K562 (cell line): ENCODE measurements around the gene APCDD1L. TPM values are rescaled to one million over a fixed set of nuclear protein-coding genes. Genes with fewer than 3 reads are reported as not detected.

Source experiments
- HDAC8 ChIP-seq: fragments of 450-650 bp; IDR thresholded peaks from 2 replicates; pipeline ENCODE4 v1.6.1; 2016; ENCODE audit warnings: mild to moderate bottlenecking, missing genetic modification characterization, moderate library complexity, missing compliant biosample characterization
- SPI1 ChIP-seq: IDR thresholded peaks from 2 replicates; pipeline ENCODE4 v1.6.1; 2011; ENCODE audit warnings: low read depth, low read length, control low read depth, borderline replicate concordance
- SRSF1 ChIP-seq: fragments of 200-400 bp; formaldehyde crosslinking; IDR thresholded peaks from 2 replicates; pipeline ENCODE4 v1.6.1; 2017; ENCODE audit warnings: mild to moderate bottlenecking, low read depth, low read length, moderate library complexity
- UBTF ChIP-seq, 2 experiments: IDR thresholded peaks; 2 replicates each; pipeline ENCODE4 v1.6.1; 2012; ENCODE audit warnings: improper control_type of control experiment in 2 of 2, low read depth in 2 of 2, low read length in 2 of 2, borderline replicate concordance in 1 of 2
- ZNF282 ChIP-seq: sonication (generic); formaldehyde crosslinking; IDR thresholded peaks from 2 replicates; pipeline ENCODE4 v1.8.1; 2023; ENCODE audit warnings: missing genetic modification reagents
- polyA plus RNA-seq, 8 experiments: library from polyadenylated mRNA; depleted of rRNA in 4 of 8; stranded (reverse) in 5 of 8; unstranded in 3 of 8; fragments of >200 nt; fragmentation: Nextera tagmentation in 2 of 8; fragmentation: Illumina TruSeq in 1 of 8; extraction: Ambion mirVana in 2 of 8; extraction: Trizol in 1 of 8; gene quantifications; 2 replicates each; pipeline versions ENCODE4 v1.2.1 to v1.2.3, GENCODE V29; 2011 to 2014; ENCODE audit warnings: inconsistent platforms in 1 of 8, missing spikeins in 1 of 8
- total RNA-seq, 7 experiments: library from RNA; depleted of rRNA in 6 of 7; stranded (reverse); fragments of >200 nt in 6 of 7; fragmentation: Illumina TruSeq in 2 of 7; extraction: Trizol in 2 of 7; gene quantifications; 2 replicates each; pipeline versions ENCODE4 v1.2.1 to v1.2.3, GENCODE V29; 2011 to 2021; ENCODE audit warnings: low replicate concordance in 1 of 7

APCDD1L gene
- total and polyA plus RNA-seq, 9 of the 15 experiments (the other 6 are each of a cell fraction or from before 2014, with no cell fraction given), result not detected

- TF ChIP-seq SRSF1 (no peak), HDAC8 (tag) (no peak), SPI1 (peak; percentile 32; the same call in 1 of the 2 replicates), ZNF282 (CRISPR knock-in tag) (no peak), UBTF (IDR thresholded peaks at IDR 0.05; ENCODE audit: borderline replicate concordance in 1 of 2, low read depth in 2 of 2, low read length in 2 of 2) (no peak)
- TF ChIP-seq, all 486 proteins: peak for 2
These were observed 47.3 kb downstream of the APCDD1L start (continued) for GRCh38 chr20:58467572-58468527.
